HG03575 (cell line): ENCODE results near the gene KCNE2.
"Not testable (repeated sequence)": the region's sequence is repeated elsewhere in the genome, so short reads cannot be mapped to it uniquely, and the experiment has no call there.

Experiments used
- ATAC-seq: cut with Tn5 transposase; IDR thresholded peaks from one replicate; pipeline ENCODE4 v1.9.1; 2021; ENCODE audit not compliant: unreplicated experiment, insufficient number of reproducible peaks, low FRiP score; ENCODE audit errors: extremely low read depth

Gene KCNE2

GRCh38 chr21:34383724-34384415 is 20.1 kb downstream of the KCNE2 start:
- ATAC-seq = peak; percentile 70

GRCh38 chr21:34400522-34400921 is 36.7 kb downstream of the KCNE2 start:
- ATAC-seq = not testable (repeated sequence)

DNA sequence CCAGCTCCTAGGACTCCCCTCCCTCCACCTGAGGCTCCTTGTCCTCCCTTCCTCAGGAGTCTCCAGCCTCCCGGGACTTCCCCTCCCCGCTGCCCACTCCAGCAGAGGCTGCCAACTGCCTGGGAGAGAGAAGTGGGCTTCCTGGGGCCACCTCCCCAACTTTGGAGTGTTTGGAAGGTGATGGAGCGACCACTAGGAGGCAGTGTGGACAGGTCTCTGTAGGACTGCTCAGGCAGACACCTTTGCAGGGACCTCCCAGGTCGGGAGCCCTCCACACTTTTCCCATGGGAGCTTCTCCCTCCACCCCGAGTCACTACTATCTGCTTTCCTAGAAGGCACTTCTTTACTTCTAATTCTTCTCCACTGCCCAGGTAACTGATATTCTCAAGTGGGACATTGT is 40.9 kb downstream of the KCNE2 start:
- ATAC-seq = not testable (repeated sequence)

DNA sequence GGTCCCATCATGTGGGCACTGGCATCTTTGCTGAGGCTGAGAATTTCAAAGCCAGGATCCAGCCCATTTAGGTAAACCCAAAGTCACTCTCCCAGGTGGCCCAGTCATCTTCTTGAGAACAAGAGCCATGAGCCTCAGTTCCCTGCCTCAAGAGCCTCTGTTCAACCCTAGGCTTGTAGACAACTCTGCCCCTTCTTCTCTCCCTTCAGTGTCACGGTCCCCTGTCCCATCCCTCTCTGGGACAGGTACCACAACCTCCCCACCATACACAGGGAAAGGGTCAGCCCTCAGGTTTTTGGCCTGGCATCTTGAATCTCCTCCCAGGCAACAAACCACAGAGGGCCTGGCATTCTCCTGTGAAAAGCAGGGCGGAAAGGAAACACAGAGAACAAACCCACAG is 41.9 kb downstream of the KCNE2 start:
- ATAC-seq = not testable (repeated sequence)

GRCh38 chr21:34406102-34406501 is 42.3 kb downstream of the KCNE2 start:
- not testable (repeated sequence) for ATAC-seq

DNA sequence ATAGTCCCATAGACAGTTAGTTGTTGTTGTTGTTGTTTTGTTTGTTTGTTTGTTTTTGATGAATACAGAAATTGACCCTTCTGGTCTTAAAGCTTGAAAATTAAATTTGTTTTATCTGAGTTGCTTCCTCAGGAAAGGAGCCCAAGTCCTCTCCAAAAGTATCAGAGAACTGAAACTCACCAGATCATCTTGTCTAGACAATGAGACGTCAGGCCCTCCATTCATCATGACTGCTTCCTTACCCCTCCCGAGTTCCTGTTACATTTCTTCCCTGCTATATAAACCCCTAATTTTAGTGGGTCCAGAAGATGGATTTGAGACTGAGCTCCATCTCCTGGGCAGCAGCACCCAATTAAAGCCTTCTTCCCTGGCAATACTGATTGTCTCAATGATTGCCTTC is 42.9 kb downstream of the KCNE2 start:
- not testable (repeated sequence) for ATAC-seq

DNA sequence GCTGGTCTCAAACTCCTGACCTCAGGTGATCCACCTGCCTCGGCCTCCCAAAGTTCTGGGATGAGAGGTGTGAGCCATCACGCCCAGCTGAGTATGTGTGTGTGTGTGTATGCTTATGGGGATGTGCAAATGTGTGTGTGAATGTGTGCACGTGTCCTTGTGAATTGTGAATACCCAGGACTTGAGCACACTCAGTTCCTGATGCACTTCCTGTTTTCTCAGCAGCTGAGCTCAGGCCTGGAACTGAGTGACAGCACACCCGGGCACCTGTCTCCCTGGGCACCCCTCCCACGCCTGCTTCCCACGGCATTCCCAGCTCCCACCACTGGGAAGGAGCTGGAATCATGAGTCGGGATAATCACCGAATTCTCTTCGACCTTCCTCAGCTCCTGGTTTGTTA is 43.5 kb downstream of the KCNE2 start:
- not testable (repeated sequence) for ATAC-seq

DNA sequence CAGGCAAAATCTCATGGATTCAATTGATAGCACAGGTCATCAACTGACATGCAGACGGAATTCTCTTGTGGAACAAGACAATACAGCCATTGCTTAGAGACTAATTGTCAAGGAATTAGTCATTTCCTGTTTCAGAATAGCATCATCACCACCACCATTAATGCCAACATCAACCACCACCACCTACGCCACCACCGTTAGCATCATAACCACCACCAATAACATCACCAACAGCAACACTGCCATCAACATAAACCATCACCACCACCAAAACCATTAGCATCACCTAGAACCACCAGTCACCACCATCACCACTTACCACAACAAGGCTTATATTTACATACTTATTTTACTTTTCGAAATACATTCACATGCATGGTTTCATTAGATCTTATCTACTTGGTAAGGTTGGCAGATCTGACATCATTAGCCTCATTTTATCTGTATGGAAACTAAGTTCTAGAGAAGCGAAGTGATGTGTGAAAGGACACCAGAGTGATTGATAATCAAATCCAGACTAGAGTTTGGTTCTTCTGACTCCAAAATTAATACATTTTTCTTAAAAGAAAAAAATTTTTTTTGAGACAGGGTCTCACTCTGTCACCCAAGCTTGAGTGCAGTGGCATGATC is 53.8 kb downstream of the KCNE2 start:
- ATAC-seq = not testable (repeated sequence)
